GM12872 (cell line): ENCODE results near the gene PARVG.

ENCODE experiments used
- CTCF ChIP-seq: IDR thresholded peaks from 3 replicates; pipeline ENCODE4 v1.5.1; 2011; ENCODE audit warnings: low read depth, mild to moderate bottlenecking, low read length, moderate library complexity; ENCODE audit not compliant: insufficient read depth

Gene PARVG

GRCh38 chr22:44192098-44192815, 11.5 kb downstream of the PARVG start:
- TF ChIP-seq CTCF = no peak

GRCh38 chr22:44192816-44193534, 12.2 kb downstream of the PARVG start:
- TF ChIP-seq CTCF = no peak

GRCh38 chr22:44193535-44193891, 12.8 kb downstream of the PARVG start:
- TF ChIP-seq CTCF = no peak

- no peak for TF ChIP-seq CTCF
Observed at GRCh38 chr22:44194569-44194968, 13.8 kb downstream of the PARVG start.

- no peak for TF ChIP-seq CTCF
Observed at GRCh38 chr22:44195189-44195871, 14.6 kb downstream of the PARVG start.

- no peak for TF ChIP-seq CTCF
Observed at GRCh38 chr22:44196241-44196640, 15.5 kb downstream of the PARVG start.

GRCh38 chr22:44196731-44197131, 16.0 kb downstream of the PARVG start:
- TF ChIP-seq CTCF = no peak
